PC-3 (cell line): ENCODE measurements around the gene TNFAIP3. TPM values are rescaled to one million over a fixed set of nuclear protein-coding genes. Genes with fewer than 3 reads are reported as not detected.
A peak's percentile ranks its signal among the peaks of the same experiment; 100 is the strongest.

Experiments
- ATAC-seq: fragments of 200-7000 bp; cut with Tn5 transposase; 2 replicates; pipeline ENCODE4 v1.9.1; 2020; ENCODE audit warnings: mild to moderate bottlenecking, moderate library complexity
- BruUV-seq: library from RNA; stranded (reverse); fragments of 400-500 nt; replicated peaks from 2 replicates; lab custom pipeline; 2021; lab: Mats Ljungman, UMichigan
- CTCF ChIA-PET: fragments of 300-600 bp; sonication (Branson Sonifier 250); formaldehyde crosslinking; loops from one replicate; lab custom pipeline; 2022; ENCODE audit warnings: antibody characterized with exemption; lab: Charles Lee
- POLR2A ChIA-PET: fragments of 300-600 bp; sonication (Branson Sonifier 250); formaldehyde crosslinking; loops from one replicate; lab custom pipeline; 2022; ENCODE audit warnings: antibody characterized with exemption; ENCODE audit not compliant: unreplicated experiment; lab: Charles Lee
- DNase-seq: peaks from one replicate; pipeline ENCODE4 v3.0.0-alpha.2; 2015
- H2AFZ ChIP-seq: fragments of 300-600 bp; sonication (generic); 2 replicates; pipeline ENCODE4 v1.6.0; 2016; ENCODE audit warnings: antibody characterized with exemption, low read length
- H3F3A ChIP-seq: fragments of 300-600 bp; sonication (generic); one replicate; pipeline ENCODE4 v1.6.0; 2017; ENCODE audit warnings: antibody characterized with exemption, low read length, control low read depth, mild to moderate bottlenecking; ENCODE audit not compliant: unreplicated experiment
- H3K27ac ChIP-seq: fragments of 300-600 bp; sonication (generic); 2 replicates; pipeline ENCODE4 v1.5.1; 2016; ENCODE audit warnings: mild to moderate bottlenecking, low read length
- H3K27me3 ChIP-seq: fragments of 300-600 bp; sonication (generic); 2 replicates; pipeline ENCODE4 v1.6.1; 2016; ENCODE audit warnings: low read length, mixed read lengths
- H3K36me3 ChIP-seq: fragments of 300-600 bp; sonication (generic); 2 replicates; pipeline ENCODE4 v1.6.1; 2016; ENCODE audit warnings: low read depth, mixed run types, low read length, mixed read lengths
- H3K4me1 ChIP-seq: fragments of 300-600 bp; sonication (generic); 2 replicates; pipeline ENCODE4 v1.5.1; 2016; ENCODE audit warnings: low read length; ENCODE audit not compliant: insufficient read depth
- H3K4me2 ChIP-seq: fragments of 300-600 bp; sonication (generic); 2 replicates; pipeline ENCODE4 v1.6.0; 2016; ENCODE audit warnings: low read length
- H3K4me3 ChIP-seq: fragments of 300-600 bp; sonication (generic); 2 replicates; pipeline ENCODE4 v1.5.1; 2016; ENCODE audit warnings: mild to moderate bottlenecking, low read length, mixed read lengths
- H3K79me2 ChIP-seq: fragments of 300-600 bp; sonication (generic); 2 replicates; pipeline ENCODE4 v1.6.1; 2017; ENCODE audit warnings: low read length, mixed read lengths
- H3K9ac ChIP-seq: fragments of 300-600 bp; sonication (generic); 2 replicates; pipeline ENCODE4 v1.6.0; 2016; ENCODE audit warnings: mild to moderate bottlenecking, low read length
- H3K9me2 ChIP-seq: fragments of 300-600 bp; sonication (generic); replicated peaks from 2 replicates; pipeline ENCODE4 v1.6.1; 2016; ENCODE audit warnings: mixed run types, low read length, mixed read lengths
- H3K9me3 ChIP-seq: fragments of 300-600 bp; sonication (generic); 2 replicates; pipeline ENCODE4 v1.6.1; 2016; ENCODE audit warnings: low read length, mixed read lengths
- H4K20me1 ChIP-seq: fragments of 300-600 bp; sonication (generic); 2 replicates; pipeline ENCODE4 v1.6.1; 2016; ENCODE audit warnings: low read length, mixed read lengths
- CTCF ChIP-seq: fragments of 300-600 bp; sonication (generic); conservative IDR thresholded peaks from 2 replicates; pipeline ENCODE4 v1.5.1; 2017; ENCODE audit warnings: antibody characterized with exemption, low read depth, mild to moderate bottlenecking, low read length
- EZH2 ChIP-seq: fragments of 300-600 bp; sonication (generic); IDR thresholded peaks from one replicate; pipeline ENCODE4 v1.6.1; 2017; ENCODE audit warnings: antibody characterized with exemption, mild to moderate bottlenecking, low read length; ENCODE audit not compliant: unreplicated experiment
- EZH2phosphoT487 ChIP-seq: fragments of 300-600 bp; sonication (generic); IDR thresholded peaks from 2 replicates; pipeline ENCODE4 v1.6.1; 2018; ENCODE audit warnings: mild to moderate bottlenecking, antibody characterized with exemption, low read length, borderline replicate concordance
- intact Hi-C: fragments of 100-400 bp; cut with micrococcal nuclease; formaldehyde crosslinking; loops from 2 replicates; pipeline ENCODE4 v1.9.0; 2023
- total RNA-seq: library from RNA; depleted of rRNA; stranded (reverse); fragments of >200 nt; gene quantifications from 2 replicates; pipeline ENCODE4 v1.2.3, GENCODE V29; 2014

The TNFAIP3 gene
- total RNA-seq, 1 experiment from 2014 or later = 21.9 TPM

GRCh38 chr6:137867685-137868509 is 838 bp downstream of the TNFAIP3 start:
- Histone ChIP-seq H3F3A (no peaks in the 10 kb centered on the region), H3K9me2 (no peaks in the 10 kb centered on the region), H3K4me3 (peak overlapping the region; percentile 90), H3K9ac (peak overlapping the region; percentile 89), H3K4me1 (peaks cover 39% of the 10 kb centered on the region), H3K9me3 (no peaks in the 10 kb centered on the region), H3K79me2 (peaks cover 50% of the 10 kb centered on the region), H3K27me3 (no peaks in the 10 kb centered on the region), H2AFZ (peak overlapping the region; percentile 41; the same call in 1 of the 2 replicates), H4K20me1 (peaks cover 20% of the 10 kb centered on the region), H3K4me2 (peak overlapping the region; percentile 84), H3K27ac (peak overlapping the region; percentile 64), H3K36me3 (0 out of 2 replicates have a peak, but pooled peaks cover 3% of the 10 kb centered on the region)
- ChIA-PET CTCF (interaction anchor here (0.7 to 1.0 kb wide), 3 partner anchors 16 to 160 kb away, joined by 3 to 4 read pairs (median 3); no protein-coding TSS in a partner anchor), POLR2A (no interaction called here)
- intact Hi-C loops = loop anchor here (1.0 to 2.0 kb wide), 4 partner anchors 59 to 163 kb away; no protein-coding TSS in a partner anchor
- BruUV-seq = TSS peak; percentile 30
- TF ChIP-seq CTCF (no peak), EZH2 (no peak), EZH2phosphoT487 (no peak)
- DNase-seq (peak; percentile 22), ATAC-seq (peak; percentile 27)

DNA sequence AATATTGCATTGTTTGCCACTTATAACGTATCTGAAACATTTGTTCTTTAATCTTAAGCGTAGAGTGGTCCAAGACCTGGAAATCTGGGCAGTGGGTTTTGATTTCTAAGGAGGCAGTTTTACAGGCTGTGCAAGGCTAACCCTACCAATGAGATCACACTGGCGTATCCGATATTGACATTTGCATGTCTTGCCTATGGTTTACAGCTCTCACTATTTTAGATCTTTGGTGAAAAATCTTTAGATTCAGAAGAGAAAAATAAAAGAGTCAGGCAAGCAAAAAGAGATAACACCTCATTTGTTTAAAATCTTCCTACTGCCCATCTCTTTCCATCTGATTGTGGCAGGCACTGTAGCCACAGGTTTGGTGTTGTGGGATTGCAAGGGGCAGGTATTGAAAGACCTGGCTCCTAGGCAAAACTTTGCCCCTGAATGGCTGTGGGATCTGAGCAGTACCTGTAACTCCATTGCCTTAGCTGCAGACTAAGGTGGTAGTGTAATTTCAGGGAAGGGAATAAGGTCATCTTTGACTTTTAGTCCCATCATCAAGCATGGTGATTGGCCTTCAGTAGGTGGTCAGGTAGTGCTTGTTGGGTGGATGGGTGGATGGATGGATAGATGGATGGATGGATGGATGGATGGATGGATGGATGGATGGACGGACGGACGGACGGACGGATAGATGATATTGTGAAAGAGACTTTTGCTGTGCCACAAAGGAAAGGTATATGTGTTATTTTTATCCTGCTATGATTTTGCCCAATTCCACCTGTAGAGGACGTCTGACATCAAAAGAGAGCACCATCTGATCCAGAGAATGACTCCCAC is 1.9 kb downstream of the TNFAIP3 start:
- no TSS peak for BruUV-seq
- Histone ChIP-seq H3F3A (no peaks in the 10 kb centered on the region), H3K9me3 (no peaks in the 10 kb centered on the region), H3K4me3 (peak overlapping the region; percentile 90), H3K4me1 (peaks cover 48% of the 10 kb centered on the region), H3K79me2 (peaks cover 50% of the 10 kb centered on the region), H3K27ac (no peak overlapping the region), H3K9ac (peak overlapping the region; percentile 89), H3K36me3 (0 out of 2 replicates have a peak, but pooled peaks cover 3% of the 10 kb centered on the region), H3K27me3 (no peaks in the 10 kb centered on the region), H4K20me1 (peaks cover 20% of the 10 kb centered on the region), H3K9me2 (no peaks in the 10 kb centered on the region), H2AFZ (no peak overlapping the region), H3K4me2 (peak overlapping the region; percentile 84)
- DNase-seq (peak; percentile 14), ATAC-seq (no peak)
- intact Hi-C loops = no loop called here
- CTCF ChIA-PET = interaction anchor here (0.9 kb wide), 1 partner anchor 161 kb away, joined by 3 read pairs; no protein-coding TSS in a partner anchor
- TF ChIP-seq EZH2phosphoT487 (no peak), EZH2 (no peak), CTCF (peak; percentile 23; the same call in 1 of the 2 replicates)
- POLR2A ChIA-PET = no interaction called here
